PFSK-1 (cell line): ENCODE measurements around the gene USH1C.

ENCODE experiments used
- POLR2AphosphoS5 ChIP-seq: IDR thresholded peaks from 2 replicates; pipeline ENCODE4 v1.6.1; 2012; ENCODE audit warnings: low read depth, mild to moderate bottlenecking, control low read depth, low read length, moderate library complexity
- TAF1 ChIP-seq: IDR thresholded peaks from 2 replicates; pipeline ENCODE4 v1.6.1; 2012; ENCODE audit warnings: low read length, control low read depth, borderline replicate concordance; ENCODE audit not compliant: insufficient read depth

- TF ChIP-seq TAF1, result no peak
- no peak for TF ChIP-seq POLR2AphosphoS5
Measured at GRCh38 chr11:17506314-17506713, 37.9 kb downstream of the USH1C start.
